Naive thymus-derived CD8-positive, alpha-beta T cell (primary cell): Measurements from ENCODE around the gene ALG6. TPM values are rescaled to one million over a fixed set of nuclear protein-coding genes. Genes with fewer than 3 reads are reported as not detected.

Source experiments
- ATAC-seq, 2 donors: fragments of 150-1000 bp; cut with Tn5 transposase in 1 of 2; sonication (Bioruptor Pico), chemical (Tn5 transposase) in 1 of 2; 1 replicate in 1 of 2; 2 replicates in 1 of 2; pipeline ENCODE4 v1.10.0; 2021; ENCODE audit warnings: mild to moderate bottlenecking in 2 of 2, moderate library complexity in 2 of 2
- POLR2A ChIA-PET: fragments of 350-600 bp; sonication (Branson Sonifier 250); formaldehyde crosslinking; loops from one replicate; lab custom pipeline; 2021; ENCODE audit warnings: antibody characterized with exemption; lab: Charles Lee
- DNase-seq, 10 donors: peaks; one replicate each; pipeline versions ENCODE4 v3.0.0 to v3.0.0-alpha.2; 2020 to 2022
- H3K27ac Mint-ChIP-seq, 10 donors: one replicate each; pipeline ENCODE4 v1.8.0; 2020 to 2022; ENCODE audit warnings: mild to moderate bottlenecking in 10 of 10, mixed read lengths in 10 of 10, moderate library complexity in 4 of 10, inconsistent platforms in 1 of 10
- H3K27me3 Mint-ChIP-seq, 5 donors: one replicate each; pipeline ENCODE4 v1.8.0; 2021 to 2022; ENCODE audit warnings: mixed read lengths in 5 of 5
- H3K36me3 Mint-ChIP-seq, 3 donors: one replicate each; pipeline ENCODE4 v1.8.0; 2020 to 2022; ENCODE audit warnings: mixed read lengths in 3 of 3, mild to moderate bottlenecking in 2 of 3, inconsistent platforms in 1 of 3
- H3K4me1 Mint-ChIP-seq, 4 donors: one replicate each; pipeline ENCODE4 v1.8.0; 2021 to 2022; ENCODE audit warnings: mixed read lengths in 4 of 4
- H3K4me3 Mint-ChIP-seq, 10 donors: one replicate each; pipeline ENCODE4 v1.8.0; 2020 to 2022; ENCODE audit warnings: mild to moderate bottlenecking in 10 of 10, mixed read lengths in 10 of 10, moderate library complexity in 6 of 10, inconsistent platforms in 1 of 10
- H3K9me3 Mint-ChIP-seq, 9 donors: one replicate each; pipeline ENCODE4 v1.8.0; 2020 to 2022; ENCODE audit warnings: mixed read lengths in 9 of 9, mild to moderate bottlenecking in 3 of 9, inconsistent platforms in 1 of 9, moderate library complexity in 1 of 9
- polyA plus RNA-seq, 3 donors: library from polyadenylated mRNA; unstranded; fragments of 300-500 nt; fragmentation: Illumina TruSeq; gene quantifications; one replicate each; pipeline ENCODE4 v1.2.3, GENCODE V29; 2021
- total RNA-seq, 8 experiments: library from RNA in 2 of 8; stranded (reverse) in 2 of 8; gene quantifications; one replicate each; pipeline ENCODE4 v1.2.3 and lab custom pipeline; 2021 to 2026

Gene ALG6
- total and polyA plus RNA-seq, 5 experiments from 2014 or later, result 16.3 to 31.6 (median 22.1) TPM

DNA sequence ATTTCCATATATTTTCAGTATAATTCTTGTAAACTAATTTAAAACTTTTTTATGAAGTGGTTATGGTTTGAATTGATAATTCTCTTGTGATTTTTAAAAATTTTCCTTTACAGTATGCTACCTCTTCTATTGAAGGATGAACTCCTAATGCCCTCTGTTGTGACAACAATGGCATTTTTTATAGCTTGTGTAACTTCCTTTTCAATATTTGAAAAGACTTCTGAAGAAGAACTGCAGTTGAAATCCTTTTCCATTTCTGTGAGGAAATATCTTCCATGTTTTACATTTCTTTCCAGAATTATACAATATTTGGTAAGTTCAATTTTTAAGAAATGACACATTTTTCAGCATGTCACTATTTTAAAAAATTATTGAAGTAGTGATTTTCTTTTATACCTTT, 61.4 kb downstream of the ALG6 start:
- Mint-ChIP-seq H3K9me3 (peaks cover 0 to 23% (median 8%) of the 10 kb centered on the region in 9 donors), H3K27me3 (no peaks in the 10 kb centered on the region), H3K27ac (no peak overlapping the region), H3K4me1 (no peaks in the 10 kb centered on the region), H3K4me3 (no peak overlapping the region), H3K36me3 (peaks cover 21 to 43% (median 39%) of the 10 kb centered on the region in 3 donors)
- DNase-seq (no peak), ATAC-seq (no peak)
- POLR2A ChIA-PET, result no interaction called here

DNA sequence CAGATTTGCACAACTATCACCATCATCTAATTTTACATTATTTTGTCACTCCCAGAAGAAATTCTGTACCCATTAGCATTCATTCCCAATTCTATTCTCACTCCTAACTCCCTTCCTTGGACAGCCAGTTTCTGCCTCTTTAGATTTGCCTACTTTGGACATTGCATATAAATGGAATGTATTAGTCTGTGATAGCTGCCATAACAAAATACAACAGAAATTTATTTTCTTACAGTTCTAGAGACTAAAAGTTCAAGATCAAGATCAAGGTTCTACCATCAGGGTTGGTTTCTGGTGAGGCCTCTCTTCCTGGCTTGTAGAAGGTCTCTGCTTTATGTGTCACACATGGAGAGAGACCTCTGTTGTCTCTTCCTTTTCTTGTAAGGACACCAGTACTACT, 61.9 kb downstream of the ALG6 start:
- H3K36me3 Mint-ChIP-seq, result peaks cover 21 to 43% (median 36%) of the 10 kb centered on the region in 3 donors
- POLR2A ChIA-PET, result no interaction called here
- DNase-seq, result no peak
- no peak overlapping the region for H3K27ac Mint-ChIP-seq
- no peak for ATAC-seq
- no peak overlapping the region for H3K4me3 Mint-ChIP-seq
- no peaks in the 10 kb centered on the region for H3K27me3 Mint-ChIP-seq
- H3K9me3 Mint-ChIP-seq, result peaks cover 0 to 23% (median 8%) of the 10 kb centered on the region in 9 donors
- no peaks in the 10 kb centered on the region for H3K4me1 Mint-ChIP-seq

DNA sequence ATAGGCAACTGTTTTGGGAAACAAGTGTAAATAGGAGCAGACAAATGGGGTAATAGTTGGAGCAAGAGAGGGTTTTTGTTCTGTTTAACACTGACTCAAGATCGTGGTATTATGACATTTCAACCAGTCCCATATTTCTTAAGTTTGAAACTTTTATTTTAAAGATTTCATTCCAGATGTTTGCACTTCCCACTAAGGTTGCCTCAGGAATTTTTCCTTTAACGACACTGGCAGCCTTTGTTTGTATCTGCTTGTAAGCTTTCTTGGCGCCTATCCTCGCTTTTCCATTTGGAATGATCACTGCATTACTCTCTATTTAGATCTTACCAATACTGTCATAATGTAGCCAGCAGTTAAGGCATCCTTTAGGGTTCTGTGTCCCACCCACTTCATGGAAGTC, 67.7 kb downstream of the ALG6 start:
- ATAC-seq (no peak), DNase-seq (no peak)
- Mint-ChIP-seq H3K36me3 (peaks cover 8 to 30% (median 14%) of the 10 kb centered on the region in 3 donors), H3K9me3 (peaks cover 0 to 9% (median 1%) of the 10 kb centered on the region in 9 donors), H3K27me3 (no peaks in the 10 kb centered on the region), H3K4me1 (no peaks in the 10 kb centered on the region), H3K4me3 (no peak overlapping the region), H3K27ac (no peak overlapping the region)
- POLR2A ChIA-PET, result no interaction called here

GRCh38 chr1:63442141-63442475, 74.7 kb downstream of the ALG6 start:
- Mint-ChIP-seq H3K9me3 (no peaks in the 10 kb centered on the region), H3K4me3 (no peak overlapping the region), H3K27me3 (no peaks in the 10 kb centered on the region), H3K27ac (peak overlapping the region in 1 of 10 donors; percentile 19), H3K36me3 (peaks cover 0 to 9% (median 0%) of the 10 kb centered on the region in 3 donors), H3K4me1 (peaks cover 0 to 6% (median 1%) of the 10 kb centered on the region in 4 donors)
- ATAC-seq (no peak), DNase-seq (no peak)
- POLR2A ChIA-PET, result no interaction called here

DNA sequence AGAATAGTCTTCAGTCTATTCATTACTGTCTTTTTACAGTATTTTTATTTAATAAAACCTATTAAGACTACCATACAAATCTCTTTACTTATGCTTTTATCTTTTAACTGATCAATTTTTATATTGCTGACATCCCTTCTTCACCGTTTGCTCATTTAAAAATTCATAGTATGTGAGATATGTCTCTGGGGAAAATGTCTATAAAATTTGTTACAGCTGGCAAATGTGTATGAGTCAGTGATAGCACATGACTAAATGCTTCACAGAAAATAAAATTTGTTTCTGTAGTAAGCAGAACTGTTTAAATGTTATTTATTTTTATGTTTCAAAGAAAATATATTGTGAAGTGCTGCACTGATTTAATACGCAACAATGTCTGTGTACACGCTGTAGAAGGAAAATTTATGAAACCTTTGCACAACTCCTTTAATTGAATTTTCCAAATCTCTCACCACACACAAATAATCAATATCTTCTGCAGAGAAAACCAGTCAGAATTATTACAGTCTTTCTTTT, 81.4 kb downstream of the ALG6 start:
- no peak for ATAC-seq
- POLR2A ChIA-PET, result no interaction called here
- H3K9me3 Mint-ChIP-seq, result no peaks in the 10 kb centered on the region

GRCh38 chr1:63450416-63450815, 83.0 kb downstream of the ALG6 start:
- Mint-ChIP-seq H3K4me3 (no peak overlapping the region), H3K27me3 (no peaks in the 10 kb centered on the region), H3K27ac (no peak overlapping the region), H3K4me1 (peaks cover 0 to 2% (median 0%) of the 10 kb centered on the region in 4 donors), H3K36me3 (peaks cover 0 to 8% (median 2%) of the 10 kb centered on the region in 3 donors), H3K9me3 (no peaks in the 10 kb centered on the region)
- ATAC-seq (no peak), DNase-seq (no peak)
- POLR2A ChIA-PET, result no interaction called here

More for the DNA sequence above, 81.4 kb downstream of the ALG6 start:
- DNase-seq, result no peak
- H3K4me1 Mint-ChIP-seq, result peaks cover 0 to 2% (median 0%) of the 10 kb centered on the region in 4 donors
- no peak overlapping the region for H3K27ac Mint-ChIP-seq
- no peaks in the 10 kb centered on the region for H3K27me3 Mint-ChIP-seq
- H3K4me3 Mint-ChIP-seq, result no peak overlapping the region
- H3K36me3 Mint-ChIP-seq, result peaks cover 0 to 8% (median 2%) of the 10 kb centered on the region in 3 donors

DNA sequence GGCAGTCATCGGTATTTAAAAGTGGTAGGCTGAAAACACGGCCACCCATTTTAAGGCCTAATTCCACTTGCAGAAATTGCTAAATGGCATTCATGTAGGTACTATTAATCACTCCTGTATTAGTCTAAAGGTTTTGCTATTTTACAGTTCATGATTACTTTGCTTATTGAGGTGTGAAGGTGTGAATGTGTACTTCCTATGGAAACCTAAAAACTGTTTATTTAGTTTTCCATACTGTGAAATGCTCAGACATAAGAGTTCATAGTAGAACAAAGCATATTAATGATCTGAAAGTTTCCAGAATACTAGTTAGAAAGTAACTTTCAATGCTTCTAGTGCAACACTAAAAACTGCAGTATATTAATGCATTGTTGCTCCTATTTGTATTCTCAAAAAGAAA, 85.8 kb downstream of the ALG6 start:
- Mint-ChIP-seq H3K4me1 (no peaks in the 10 kb centered on the region), H3K9me3 (no peaks in the 10 kb centered on the region), H3K27ac (no peak overlapping the region), H3K4me3 (no peak overlapping the region), H3K27me3 (no peaks in the 10 kb centered on the region), H3K36me3 (peaks cover 0 to 15% (median 13%) of the 10 kb centered on the region in 3 donors)
- POLR2A ChIA-PET, result no interaction called here
- no peak for DNase-seq
- no peak for ATAC-seq

DNA sequence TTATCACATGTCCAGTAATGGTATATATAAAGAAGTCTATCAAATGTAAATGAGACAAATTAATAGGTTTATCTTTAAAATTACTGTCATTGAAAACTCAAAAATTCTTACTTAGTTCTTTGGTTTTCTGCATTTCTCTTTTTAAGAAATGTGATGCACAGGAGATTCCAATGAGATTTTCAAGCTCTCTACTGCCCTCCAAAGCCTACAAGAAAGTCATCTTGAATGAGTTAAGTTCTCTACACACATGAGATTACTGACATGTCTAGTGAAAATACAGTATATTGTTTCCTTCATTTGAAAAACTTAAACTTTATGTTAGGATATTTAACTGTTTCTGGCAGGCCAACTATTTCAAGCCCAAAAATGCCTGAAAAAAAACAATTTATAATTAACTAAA, 86.8 kb downstream of the ALG6 start:
- Mint-ChIP-seq H3K27me3 (no peaks in the 10 kb centered on the region), H3K4me3 (no peak overlapping the region), H3K4me1 (no peaks in the 10 kb centered on the region), H3K36me3 (peaks cover 0 to 15% (median 13%) of the 10 kb centered on the region in 3 donors), H3K9me3 (no peaks in the 10 kb centered on the region), H3K27ac (no peak overlapping the region)
- POLR2A ChIA-PET, result no interaction called here
- DNase-seq (no peak), ATAC-seq (no peak)

DNA sequence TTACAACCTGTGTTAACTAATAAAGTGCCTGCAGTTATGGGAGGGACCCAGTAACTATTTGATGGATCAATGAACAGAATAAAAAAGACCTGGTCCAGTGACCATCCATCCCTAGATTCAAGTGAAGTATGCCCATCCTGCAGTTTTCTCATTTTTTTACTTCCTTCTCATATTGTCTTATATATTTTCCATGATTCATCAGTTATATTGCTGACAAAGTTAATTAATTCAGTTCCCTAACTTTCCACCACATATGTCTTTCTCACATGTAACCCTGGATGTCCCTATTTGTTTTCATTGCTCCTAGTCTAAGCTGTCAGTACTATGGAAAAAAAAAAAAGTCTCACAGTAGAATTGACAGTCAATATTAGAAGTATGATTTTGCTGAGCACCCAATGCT, 91.3 kb downstream of the ALG6 start:
- H3K9me3 Mint-ChIP-seq, result peaks cover 5 to 17% (median 9%) of the 10 kb centered on the region in 9 donors
- POLR2A ChIA-PET, result no interaction called here
- H3K27me3 Mint-ChIP-seq, result no peaks in the 10 kb centered on the region
- ATAC-seq (no peak), DNase-seq (no peak)
- H3K4me3 Mint-ChIP-seq, result no peak overlapping the region
- H3K36me3 Mint-ChIP-seq, result peaks cover 16 to 36% (median 26%) of the 10 kb centered on the region in 3 donors
- no peak overlapping the region for H3K27ac Mint-ChIP-seq
- H3K4me1 Mint-ChIP-seq, result peaks cover 0 to 3% (median 1%) of the 10 kb centered on the region in 4 donors

DNA sequence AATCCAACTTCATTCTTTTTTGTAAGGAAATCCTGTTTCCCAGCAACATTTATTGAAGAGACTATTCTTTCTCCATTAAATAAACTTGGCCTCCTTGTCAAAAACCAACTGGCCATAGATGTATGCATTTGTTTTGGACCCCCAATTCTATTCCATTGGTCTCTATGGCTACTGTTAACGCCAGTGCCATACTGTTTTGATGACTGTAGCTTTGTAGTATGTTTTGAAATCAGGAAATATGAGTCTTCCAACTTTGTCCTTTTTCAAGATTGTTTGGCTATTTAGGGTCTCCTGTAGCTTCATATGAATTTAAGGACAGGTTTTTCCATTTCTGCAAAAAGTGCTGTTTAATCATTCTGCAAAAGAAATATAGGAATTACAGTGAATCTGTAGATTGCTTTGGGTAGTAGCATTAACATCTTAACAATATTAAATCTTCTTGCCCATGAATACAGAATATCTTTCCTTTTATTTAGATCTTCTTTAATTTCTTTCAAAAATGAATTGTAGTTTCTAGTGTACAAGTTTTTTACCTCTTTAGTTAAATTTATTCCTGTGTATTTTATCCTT, 94.3 kb downstream of the ALG6 start:
- no peak overlapping the region for H3K4me3 Mint-ChIP-seq
- H3K27ac Mint-ChIP-seq, result peak overlapping the region in 1 of 10 donors; percentile 43
- ATAC-seq, result no peak
- peaks cover 5 to 17% (median 9%) of the 10 kb centered on the region in 9 donors for H3K9me3 Mint-ChIP-seq
- POLR2A ChIA-PET, result no interaction called here
- peaks cover 16 to 44% (median 30%) of the 10 kb centered on the region in 3 donors for H3K36me3 Mint-ChIP-seq
- DNase-seq, result no peak
- no peaks in the 10 kb centered on the region for H3K27me3 Mint-ChIP-seq
- H3K4me1 Mint-ChIP-seq, result peaks cover 0 to 3% (median 1%) of the 10 kb centered on the region in 4 donors

GRCh38 chr1:63463248-63463647, 95.8 kb downstream of the ALG6 start:
- Mint-ChIP-seq H3K4me3 (no peak overlapping the region), H3K9me3 (peaks cover 5 to 17% (median 9%) of the 10 kb centered on the region in 9 donors), H3K27me3 (no peaks in the 10 kb centered on the region), H3K4me1 (peaks cover 0 to 3% (median 1%) of the 10 kb centered on the region in 4 donors), H3K36me3 (peaks cover 16 to 38% (median 23%) of the 10 kb centered on the region in 3 donors), H3K27ac (no peak overlapping the region)
- POLR2A ChIA-PET, result no interaction called here
- DNase-seq (no peak), ATAC-seq (no peak)

- no peak for ATAC-seq
- POLR2A ChIA-PET, result no interaction called here
- DNase-seq, result no peak
- Mint-ChIP-seq H3K36me3 (peaks cover 21 to 51% (median 27%) of the 10 kb centered on the region in 3 donors), H3K9me3 (peaks cover 6 to 27% (median 11%) of the 10 kb centered on the region in 9 donors), H3K27ac (peak overlapping the region in 1 of 10 donors; percentile 27), H3K27me3 (no peaks in the 10 kb centered on the region), H3K4me1 (peaks cover 0 to 3% (median 1%) of the 10 kb centered on the region in 4 donors), H3K4me3 (no peak overlapping the region)
These were observed 98.8 kb downstream of the ALG6 start for GRCh38 chr1:63466181-63466580.

DNA sequence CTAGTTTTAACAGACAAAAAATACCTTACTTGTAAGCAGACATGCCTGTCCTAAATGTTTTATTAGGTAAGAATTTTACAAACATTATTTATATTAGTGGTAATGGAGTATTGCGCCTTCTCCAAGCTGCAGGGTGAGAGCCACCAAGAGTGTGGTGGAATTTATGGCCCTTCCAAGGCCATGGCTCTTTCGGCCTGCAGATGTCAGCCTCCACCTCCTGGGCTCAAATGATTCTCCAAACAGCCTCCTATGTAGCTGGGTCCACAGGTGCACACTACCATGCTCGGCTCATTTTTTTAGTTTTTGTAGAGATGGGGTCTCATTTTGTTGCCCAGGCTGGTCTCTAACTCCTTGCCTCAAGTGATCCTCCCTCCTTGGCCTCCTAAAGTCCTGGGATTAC, 99.3 kb downstream of the ALG6 start:
- Mint-ChIP-seq H3K4me3 (no peak overlapping the region), H3K4me1 (peaks cover 0 to 3% (median 1%) of the 10 kb centered on the region in 4 donors), H3K27me3 (no peaks in the 10 kb centered on the region), H3K9me3 (peaks cover 7 to 22% (median 11%) of the 10 kb centered on the region in 9 donors), H3K27ac (no peak overlapping the region), H3K36me3 (peaks cover 19 to 51% (median 24%) of the 10 kb centered on the region in 3 donors)
- POLR2A ChIA-PET, result no interaction called here
- ATAC-seq (no peak), DNase-seq (no peak)
